ENCODE data around the gene RXRB. TPM values are rescaled to one million over a fixed set of nuclear protein-coding genes. Genes with fewer than 3 reads are reported as not detected.

Gene RXRB
- total RNA-seq, 2 experiments from 2014 or later, result 43.8 to 44.2 TPM

DNA sequence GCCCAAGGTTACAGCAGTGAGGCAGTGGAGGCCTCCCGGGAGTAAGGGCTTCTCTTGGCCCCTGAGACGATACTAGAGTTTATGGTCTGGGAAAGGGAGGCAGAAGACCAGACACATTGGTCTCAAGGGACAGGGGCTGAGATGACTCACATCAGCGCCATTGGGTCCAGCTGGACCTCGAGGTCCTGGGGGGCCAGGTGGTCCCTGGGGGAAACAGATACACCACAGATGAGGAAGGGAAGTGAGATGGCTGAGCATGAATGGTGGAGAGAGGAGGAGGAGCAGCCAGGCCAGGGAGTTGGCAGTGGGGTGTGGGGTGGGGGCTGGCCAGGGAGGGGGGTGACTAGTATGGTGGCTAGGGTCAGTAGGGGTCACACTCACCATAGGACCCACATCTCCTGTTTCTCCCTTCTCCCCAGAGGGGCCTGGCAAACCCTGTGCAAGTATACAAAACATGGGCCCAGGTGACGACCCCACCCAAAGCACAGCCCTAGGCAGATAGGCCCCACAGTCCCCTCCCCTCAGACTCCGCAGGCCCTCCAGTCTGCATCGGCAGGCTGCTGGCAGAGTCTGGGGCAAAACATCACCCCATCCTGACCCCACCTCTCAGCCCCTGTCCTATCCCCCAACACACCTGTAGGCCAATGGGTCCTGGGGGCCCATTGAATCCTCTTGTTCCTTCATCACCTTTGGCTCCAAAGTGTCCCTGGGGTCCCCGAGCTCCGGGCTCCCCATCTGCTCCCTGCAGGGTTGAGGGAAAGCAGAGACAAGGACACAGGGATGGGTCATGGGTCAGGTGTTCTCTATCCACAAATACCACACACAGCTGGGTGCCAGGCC lies 30.1 kb downstream of the RXRB start:
- POLR2A ChIA-PET, result no interaction called here
- CTCF ChIA-PET, result no interaction called here

- ChIA-PET POLR2A (no interaction called here), CTCF (no interaction called here)
Observed at GRCh38 chr6:33169291-33170175, 30.9 kb downstream of the RXRB start.

DNA sequence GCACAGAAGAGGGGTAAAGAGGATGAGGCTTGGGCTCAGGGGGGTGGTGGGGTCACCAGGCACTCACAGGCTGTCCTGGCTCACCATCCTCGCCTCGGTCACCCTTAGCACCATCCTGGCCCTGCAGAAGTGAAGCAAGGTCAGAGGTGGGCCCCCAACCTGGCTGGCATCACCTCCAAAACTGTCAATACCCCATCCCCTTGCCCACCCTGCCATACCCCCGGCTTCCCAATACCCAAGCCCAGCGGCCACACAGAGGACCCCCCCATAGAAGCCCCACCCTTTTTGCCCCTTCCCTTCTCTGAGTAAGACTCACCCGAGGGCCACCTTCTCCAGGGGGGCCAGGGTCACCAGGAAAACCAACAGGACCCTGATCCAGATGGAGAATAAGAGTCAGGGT lies 31.8 kb downstream of the RXRB start:
- CTCF ChIA-PET, result no interaction called here
- POLR2A ChIA-PET, result no interaction called here

DNA sequence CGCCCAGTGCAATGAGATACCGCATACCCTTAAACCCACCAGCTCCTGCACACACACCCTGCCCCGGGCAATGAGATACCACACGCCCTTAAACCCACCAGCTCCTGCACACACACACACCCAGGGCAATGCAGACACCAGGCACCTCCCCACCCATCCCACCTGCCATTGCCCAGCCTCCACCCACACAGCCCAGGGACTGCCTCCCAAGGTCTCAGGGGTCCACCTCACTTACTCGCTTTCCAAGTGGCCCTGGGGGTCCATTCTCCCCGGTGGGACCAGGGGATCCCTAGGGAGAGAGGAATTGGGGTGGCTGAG lies 32.2 kb downstream of the RXRB start:
- ChIA-PET CTCF (interaction anchor here (1.1 kb wide), 1 partner anchor 29 kb away, joined by 4 read pairs; no protein-coding TSS in a partner anchor), POLR2A (no interaction called here)

DNA sequence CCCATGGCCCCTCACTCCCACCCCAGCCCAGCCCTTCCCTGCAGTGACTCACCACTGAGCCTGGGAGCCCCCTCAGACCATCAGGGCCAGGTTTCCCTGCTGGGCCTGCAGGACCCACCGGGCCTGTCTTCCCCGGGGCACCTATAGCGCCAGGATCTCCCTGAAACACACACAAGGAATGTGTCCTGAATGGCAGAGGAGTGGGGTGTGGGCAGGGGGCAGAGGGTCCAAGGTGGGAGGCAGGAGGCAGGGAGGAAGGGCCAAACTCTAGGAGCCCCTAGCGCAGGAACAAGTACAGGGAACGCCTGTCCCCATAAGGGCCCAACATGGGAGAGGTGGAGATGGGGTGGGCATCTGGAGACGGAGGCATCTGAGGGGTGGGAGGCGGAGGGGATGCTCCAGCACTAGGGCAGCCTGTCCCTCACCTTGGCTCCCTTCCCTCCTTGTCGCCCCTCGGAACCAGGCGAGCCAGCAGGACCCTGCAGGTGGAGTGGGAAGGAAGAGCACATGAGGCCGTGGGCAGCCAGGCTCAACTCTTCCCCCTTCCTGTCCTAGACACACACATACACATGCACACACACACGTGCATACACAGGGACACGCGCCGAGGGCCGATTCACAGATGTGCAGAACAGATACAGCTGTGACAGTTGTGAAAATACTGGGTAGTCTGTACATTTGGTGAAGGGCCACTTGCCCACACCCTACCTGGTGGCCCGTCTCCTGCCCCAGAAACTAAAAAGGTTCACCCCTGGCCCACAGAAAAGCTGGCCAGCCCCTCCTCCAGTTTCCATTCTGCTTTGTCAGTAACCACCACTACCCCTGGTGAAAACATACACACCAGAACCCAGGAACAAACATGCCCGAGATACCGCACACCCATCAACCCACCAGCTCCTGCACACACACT lies 32.8 kb downstream of the RXRB start:
- ChIA-PET POLR2A (interaction anchor here (0.5 kb wide), 1 partner anchor 83 kb away, joined by 4 read pairs; no protein-coding TSS in a partner anchor), CTCF (interaction anchor here (1.1 kb wide), 1 partner anchor 30 kb away, joined by 4 read pairs; no protein-coding TSS in a partner anchor)

DNA sequence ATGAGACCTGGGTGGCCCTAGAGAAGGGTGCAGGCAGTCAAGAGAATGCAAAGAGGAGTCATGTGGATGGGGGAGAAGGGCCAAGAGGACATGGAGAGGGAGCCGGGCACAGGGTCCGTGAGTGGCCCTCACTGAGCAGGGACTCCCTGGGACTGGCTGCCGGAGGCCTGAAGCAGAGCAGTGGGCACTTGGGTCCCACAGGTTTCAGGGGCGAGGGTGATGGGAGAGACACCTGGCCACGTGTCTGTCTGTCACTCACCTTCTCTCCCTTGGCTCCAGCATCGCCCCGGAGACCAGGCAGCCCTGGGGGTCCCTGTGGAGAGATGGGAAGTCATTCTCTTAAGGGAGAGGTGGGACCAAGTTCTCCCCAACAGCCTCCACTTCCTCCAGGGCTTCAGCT lies 33.7 kb downstream of the RXRB start:
- POLR2A ChIA-PET, result no interaction called here
- CTCF ChIA-PET, result no interaction called here

DNA sequence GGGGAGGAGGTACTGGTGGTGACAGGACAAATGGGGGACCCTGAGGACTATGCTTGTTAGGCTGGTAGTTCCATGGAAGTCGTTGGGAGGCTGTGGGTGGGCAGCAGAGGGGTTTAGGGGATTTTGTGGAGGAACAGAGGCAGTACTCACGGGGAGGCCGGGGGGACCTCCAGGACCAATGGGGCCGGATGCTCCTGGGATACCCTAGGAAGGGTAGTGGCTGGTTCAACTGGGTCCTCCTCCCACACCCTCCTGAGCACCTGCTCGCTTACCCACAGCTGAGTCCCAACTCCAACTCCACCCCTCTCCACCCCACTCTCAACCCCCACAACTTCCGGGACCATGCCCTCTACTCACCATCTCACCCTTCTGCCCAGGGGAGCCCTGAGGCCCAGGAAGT lies 34.1 kb downstream of the RXRB start:
- CTCF ChIA-PET, result no interaction called here
- POLR2A ChIA-PET, result no interaction called here

DNA sequence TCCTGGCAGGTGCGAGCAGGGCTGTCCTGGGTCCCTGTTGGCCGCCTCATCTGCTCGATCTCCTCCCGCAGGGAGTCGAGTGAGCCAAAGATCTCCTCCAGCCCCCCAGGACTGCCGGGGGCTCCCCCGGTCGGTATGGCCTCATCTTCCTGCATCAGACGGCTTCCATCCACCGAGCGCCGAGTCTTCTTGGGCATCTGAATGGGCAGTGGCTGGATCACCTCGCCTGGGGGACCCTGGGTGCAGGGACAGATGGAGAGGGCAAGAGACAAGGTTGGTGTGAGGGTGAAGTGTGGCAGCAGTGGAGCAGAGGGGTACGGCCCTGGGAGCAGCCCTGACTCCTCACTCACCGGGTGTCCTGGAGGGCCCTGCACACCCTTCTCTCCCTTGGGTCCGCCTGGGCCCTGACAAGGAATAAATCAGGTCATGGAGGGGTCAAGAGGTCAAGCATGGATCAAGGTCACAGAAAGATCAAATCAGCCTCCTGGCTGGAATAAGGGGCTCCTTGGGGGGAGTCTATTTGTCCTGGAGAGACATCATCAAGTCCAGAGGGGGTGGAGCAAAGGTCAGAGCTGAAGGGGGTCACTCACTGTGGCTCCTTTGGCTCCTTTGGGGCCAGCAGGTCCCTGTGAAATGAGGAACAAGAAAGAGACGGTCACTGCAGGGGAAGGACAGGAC lies 34.7 kb downstream of the RXRB start:
- ChIA-PET CTCF (no interaction called here), POLR2A (no interaction called here)

DNA sequence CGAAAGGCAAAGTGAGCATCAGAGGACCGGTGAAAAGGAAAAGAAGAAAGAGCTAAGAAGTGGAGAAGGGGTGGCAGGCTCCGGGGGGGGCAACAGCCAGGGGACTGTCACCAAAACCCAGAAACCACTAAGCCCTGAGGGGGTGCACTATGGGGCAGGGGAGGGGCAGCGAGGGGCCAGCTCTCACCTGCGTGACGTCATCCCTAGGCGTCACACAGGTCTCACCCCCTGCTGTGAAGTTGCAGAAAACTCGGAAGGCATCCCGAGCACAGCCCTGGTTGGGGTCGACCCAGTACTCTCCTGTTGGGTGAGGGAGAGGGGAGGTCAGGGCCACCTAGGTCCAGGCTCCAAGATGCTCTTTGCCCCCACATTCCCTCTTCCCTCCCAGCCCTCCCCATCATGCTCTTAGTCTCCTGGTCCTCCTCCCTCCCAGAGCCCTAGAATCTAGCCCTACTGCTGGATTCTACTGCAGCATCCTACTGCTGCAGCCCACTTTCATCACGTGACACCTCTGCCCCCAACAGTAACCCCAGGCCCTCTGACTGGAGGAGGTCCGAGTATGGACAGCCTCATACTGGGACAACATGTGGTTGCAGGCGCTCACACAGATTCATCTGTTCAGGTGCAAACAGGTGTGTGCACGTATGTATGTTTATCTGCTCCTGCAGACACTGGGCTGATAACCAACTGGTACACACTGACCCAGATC lies 35.6 kb downstream of the RXRB start:
- POLR2A ChIA-PET, result no interaction called here
- CTCF ChIA-PET, result interaction anchor here (1.0 to 1.7 kb wide), 2 partner anchors 40 to 84 kb away, joined by 4 to 5 read pairs; no protein-coding TSS in a partner anchor

- CTCF ChIA-PET, result interaction anchor here (1.0 to 1.7 kb wide), 3 partner anchors 10 to 84 kb away, joined by 4 to 5 read pairs (median 4); no protein-coding TSS in a partner anchor
- POLR2A ChIA-PET, result interaction anchor here (0.9 kb wide), 1 partner anchor 84 kb away, joined by 4 read pairs; no protein-coding TSS in a partner anchor
Observed at GRCh38 chr6:33164176-33164575, 36.3 kb downstream of the RXRB start.

GRCh38 chr6:33163540-33163939 lies 36.9 kb downstream of the RXRB start:
- ChIA-PET CTCF (interaction anchor here (1.0 to 1.7 kb wide), 3 partner anchors 10 to 85 kb away, joined by 4 to 5 read pairs (median 4); no protein-coding TSS in a partner anchor), POLR2A (interaction anchor here (0.9 kb wide), 1 partner anchor 85 kb away, joined by 4 read pairs; no protein-coding TSS in a partner anchor)

DNA sequence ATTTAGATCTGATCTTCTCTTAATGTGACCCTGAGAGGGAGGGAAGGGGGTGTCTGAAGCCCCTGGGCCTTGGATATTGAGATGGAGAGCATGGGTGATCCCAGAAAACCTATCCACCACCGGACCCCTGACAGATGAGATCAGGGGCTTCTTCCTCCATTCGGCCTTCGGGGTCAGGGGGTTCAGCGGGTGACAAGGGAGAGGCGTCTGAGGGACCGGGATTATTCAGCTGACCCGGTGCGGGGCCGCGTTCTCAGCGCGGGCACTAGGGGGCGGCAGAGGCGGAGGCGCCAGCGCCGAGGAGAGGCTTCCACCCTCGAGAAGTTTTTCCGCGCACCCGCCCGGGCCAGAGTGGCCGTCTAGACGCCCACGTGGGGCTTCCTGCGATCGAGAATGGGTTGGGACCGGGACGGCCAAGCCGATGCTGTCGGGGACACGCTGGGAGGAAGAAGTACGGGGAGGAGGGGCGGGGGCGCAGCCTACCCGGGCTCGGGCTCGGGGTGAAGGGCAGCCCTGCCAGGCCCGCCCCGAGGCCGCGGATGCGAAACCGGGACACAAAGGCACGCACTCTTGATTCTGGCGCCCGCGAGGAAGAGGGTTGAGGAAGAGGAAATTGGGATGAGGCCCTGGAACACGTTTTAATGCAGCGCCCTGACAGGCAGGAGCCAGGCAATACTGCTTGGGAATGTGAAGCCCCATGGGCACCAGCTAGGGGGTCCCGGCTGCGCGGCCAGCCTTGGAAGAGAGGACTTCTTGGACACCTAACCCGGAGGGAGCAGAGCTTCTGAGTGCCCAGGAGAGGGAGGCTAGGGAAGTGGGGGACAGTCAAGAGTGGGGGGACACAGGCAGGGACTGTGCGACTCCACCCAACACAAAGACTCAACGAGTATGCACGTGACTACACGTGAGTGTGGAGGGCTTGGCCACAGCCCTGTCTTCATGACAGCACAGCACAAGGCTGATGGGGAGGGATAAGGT lies 38.8 kb downstream of the RXRB start:
- ChIA-PET CTCF (interaction anchor here (0.7 to 2.4 kb wide), 8 partner anchors 10 to 87 kb away, joined by 3 to 21 read pairs (median 4); no protein-coding TSS in a partner anchor), POLR2A (no interaction called here)

DNA sequence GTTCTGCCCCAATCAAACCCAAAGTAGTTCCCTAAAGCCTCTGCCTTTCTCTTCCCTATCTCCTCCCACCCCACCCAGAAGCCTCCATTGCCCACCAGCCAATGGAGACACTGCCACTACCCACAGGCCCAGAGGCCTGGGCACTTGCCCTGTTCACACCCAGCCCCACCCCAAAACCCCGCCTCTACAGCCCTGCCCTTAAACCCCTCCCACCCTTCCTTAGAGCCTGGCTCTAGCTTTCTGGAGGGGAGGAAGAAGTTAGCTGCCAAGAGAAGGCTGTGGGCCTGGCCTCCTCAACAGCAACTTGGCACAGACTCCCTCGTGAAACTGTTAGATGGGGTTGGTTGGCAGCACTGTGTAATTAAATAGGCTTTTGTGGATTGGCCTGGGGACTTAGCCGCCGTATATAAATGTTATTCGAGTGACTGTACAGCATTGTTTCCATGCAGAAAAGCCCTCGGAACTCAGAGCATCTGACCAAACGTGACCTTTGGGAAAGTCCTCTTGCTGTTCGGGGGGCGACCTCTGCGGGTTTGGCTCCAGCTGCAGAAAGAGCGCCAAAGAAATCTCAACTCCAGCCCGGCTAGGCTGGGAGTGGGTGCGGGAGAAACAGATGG lies 39.6 kb downstream of the RXRB start:
- ChIA-PET POLR2A (no interaction called here), CTCF (interaction anchor here (0.7 to 2.4 kb wide), 6 partner anchors 13 to 88 kb away, joined by 3 to 21 read pairs (median 4); no protein-coding TSS in a partner anchor)

GRCh38 chr6:33160096-33160495 lies 40.4 kb downstream of the RXRB start:
- ChIA-PET POLR2A (no interaction called here), CTCF (interaction anchor here (0.6 to 1.7 kb wide), 5 partner anchors 12 to 275 kb away, joined by 3 to 4 read pairs (median 3); no protein-coding TSS in a partner anchor)

DNA sequence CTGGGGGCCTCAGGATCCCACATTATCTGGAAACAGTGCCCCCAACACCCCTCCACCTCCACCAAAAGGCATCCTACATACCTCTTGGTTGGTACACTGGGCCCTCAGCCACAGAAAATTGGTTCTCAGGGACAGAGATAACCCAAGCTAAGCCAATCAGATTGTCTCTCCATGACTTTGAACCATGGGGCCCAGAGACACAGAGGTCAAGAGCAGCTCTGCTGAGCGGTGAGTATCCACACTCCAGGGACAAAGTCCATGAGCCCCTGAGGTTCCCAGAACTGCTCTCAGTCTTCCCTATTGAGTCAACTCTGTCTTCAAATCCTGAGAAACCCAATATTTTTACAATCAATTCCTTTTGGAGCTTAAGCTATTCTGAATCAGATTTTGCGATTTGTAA lies 43.5 kb downstream of the RXRB start:
- CTCF ChIA-PET, result interaction anchor here (0.9 kb wide), 1 partner anchor 91 kb away, joined by 3 read pairs; no protein-coding TSS in a partner anchor
- POLR2A ChIA-PET, result no interaction called here

DNA sequence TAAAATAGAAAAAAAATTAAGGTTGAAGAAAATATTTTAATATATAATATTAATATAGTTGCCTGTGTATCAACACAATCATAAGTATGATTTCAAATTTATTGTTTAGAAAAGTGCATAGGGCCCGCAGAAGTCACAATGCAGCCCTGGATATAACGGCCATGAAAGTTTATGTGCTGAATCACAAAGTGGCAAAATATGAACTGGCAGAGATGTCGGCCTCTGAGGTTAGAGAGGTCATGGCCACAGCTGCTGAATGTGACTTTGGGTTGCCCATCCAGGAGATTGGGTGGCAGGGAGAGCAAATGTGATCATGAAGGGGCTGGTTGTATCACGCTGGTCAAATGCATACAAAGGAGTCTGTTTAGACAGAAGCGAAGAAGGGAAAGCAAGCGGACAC lies 43.9 kb downstream of the RXRB start:
- ChIA-PET CTCF (no interaction called here), POLR2A (no interaction called here)
